HG03064 (cell line): ENCODE results near the gene WDPCP.
"Not testable (repeated sequence)": the region's sequence is repeated elsewhere in the genome, so short reads cannot be mapped to it uniquely, and the experiment has no call there.

Experiments
- ATAC-seq: cut with Tn5 transposase; IDR thresholded peaks from one replicate; pipeline ENCODE4 v1.9.1; 2021; ENCODE audit warnings: low read depth; ENCODE audit not compliant: unreplicated experiment

Gene WDPCP

DNA sequence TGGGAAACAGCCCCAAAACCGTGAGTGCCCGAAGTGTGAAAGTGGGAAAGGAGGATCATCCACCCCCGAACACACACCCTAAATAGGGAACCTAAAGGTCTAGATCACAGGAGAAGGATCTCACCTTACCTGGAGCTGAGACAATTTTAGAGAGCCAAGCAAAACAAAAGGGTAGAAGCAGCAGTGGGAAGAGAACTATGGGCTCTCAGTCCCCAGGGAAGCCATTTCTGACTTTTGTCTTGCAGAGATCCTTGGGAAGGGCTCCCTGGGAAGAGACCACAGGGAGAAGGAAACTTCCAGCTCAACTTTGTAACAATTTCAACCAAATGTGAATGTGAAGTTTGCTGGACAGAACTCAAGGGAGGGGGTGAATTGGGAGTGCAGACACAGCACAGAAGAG is 110.6 kb downstream of the WDPCP start:
- no peak for ATAC-seq

DNA sequence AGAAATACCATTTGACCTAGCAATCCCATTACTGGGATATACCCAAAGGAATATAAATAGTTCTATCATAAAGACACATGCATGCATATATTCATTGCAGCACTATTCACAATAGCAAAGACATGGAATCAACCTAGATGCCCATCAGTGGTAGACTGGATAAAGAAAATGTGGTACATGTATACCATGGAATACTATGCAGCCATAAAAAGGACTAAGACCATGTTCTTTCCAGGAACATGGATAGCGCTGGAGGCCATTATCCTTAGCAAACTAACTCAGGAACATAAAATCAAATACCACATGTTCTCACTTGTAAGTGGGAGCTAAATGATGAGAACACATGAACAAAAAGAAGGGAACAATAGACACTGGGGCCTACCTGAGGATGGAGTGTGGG is 119.0 kb downstream of the WDPCP start:
- not testable (repeated sequence) for ATAC-seq

- no peak for ATAC-seq
These were observed 122.6 kb downstream of the WDPCP start for GRCh38 chr2:63465633-63466032.

DNA sequence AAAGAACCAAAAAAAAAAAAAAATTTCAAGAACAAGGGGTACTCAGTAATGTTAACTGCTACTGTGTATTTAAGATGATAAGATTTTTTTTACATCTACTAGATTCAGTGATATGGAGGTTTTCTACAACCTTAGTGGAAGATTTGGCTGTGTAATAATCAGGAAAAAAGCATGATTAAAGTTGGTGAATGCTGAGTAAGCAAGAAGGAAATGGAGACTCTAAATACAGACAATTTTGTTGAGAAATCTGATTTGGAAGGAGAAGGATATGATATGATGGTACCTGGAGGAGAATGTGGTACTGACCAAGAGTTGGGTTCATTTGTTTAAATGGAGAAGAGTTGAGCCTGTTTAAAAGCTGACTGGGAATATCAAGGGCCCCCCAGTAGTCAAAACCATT is 125.1 kb downstream of the WDPCP start:
- no peak for ATAC-seq

GRCh38 chr2:63446658-63447057 is 141.6 kb downstream of the WDPCP start:
- ATAC-seq, result no peak

- ATAC-seq, result no peak
These were observed 143.6 kb downstream of the WDPCP start for GRCh38 chr2:63444565-63445288.

DNA sequence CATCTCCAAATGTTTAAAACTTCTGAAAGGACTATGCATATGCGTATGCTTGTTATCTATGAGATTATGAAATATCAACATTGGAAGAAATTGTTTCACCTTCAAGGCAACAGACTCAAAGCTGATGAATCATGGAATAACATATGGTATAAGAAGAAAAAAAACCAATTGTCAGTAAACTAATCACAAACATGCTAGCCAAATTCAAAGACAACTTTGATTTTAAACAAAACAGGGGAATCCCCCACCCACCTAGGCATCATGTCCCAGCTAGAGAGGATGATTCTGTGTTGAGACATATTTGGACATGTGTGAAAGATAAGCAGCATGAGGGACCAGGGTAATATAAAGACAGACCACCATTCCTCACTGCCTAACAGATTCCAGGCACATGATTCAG is 147.7 kb downstream of the WDPCP start:
- ATAC-seq, result no peak

DNA sequence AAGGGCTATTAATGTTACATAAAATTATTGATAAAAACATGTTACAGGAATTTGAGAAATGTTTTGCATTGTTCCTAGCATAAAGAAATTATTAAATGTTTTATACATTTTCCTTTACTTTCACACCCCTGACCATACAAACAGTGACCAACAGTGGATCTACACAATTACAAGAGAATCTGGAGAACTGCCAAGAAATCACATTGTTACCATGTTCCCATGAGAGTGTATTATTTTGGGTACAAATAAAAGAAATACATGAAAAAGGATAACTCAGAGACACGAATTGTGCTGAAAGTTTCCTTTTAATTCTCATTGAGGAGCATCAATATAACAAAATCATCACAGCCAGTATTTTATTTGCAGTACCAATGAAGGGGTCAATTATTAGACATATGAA is 150.1 kb downstream of the WDPCP start:
- no peak for ATAC-seq

- ATAC-seq, result no peak
These were observed 151.8 kb downstream of the WDPCP start for GRCh38 chr2:63436488-63436887.

DNA sequence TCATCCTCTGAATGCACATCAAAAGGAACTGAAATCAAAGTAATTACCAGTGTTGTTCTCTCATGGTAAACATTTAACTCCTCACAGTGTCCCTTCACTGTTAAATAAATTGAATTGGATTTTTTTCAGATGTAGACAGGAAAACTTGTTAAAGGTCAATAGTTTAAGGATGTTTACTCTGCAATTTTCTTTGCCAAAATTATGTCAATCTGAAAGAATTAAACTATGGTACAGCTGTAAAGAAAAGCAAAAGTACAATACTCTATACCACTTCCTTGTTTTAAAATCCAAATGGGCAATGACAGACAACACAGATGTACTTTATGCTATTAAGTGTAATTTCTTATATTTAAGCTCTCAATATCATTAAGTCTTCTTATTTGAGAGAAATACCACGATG is 153.2 kb downstream of the WDPCP start:
- no peak for ATAC-seq

DNA sequence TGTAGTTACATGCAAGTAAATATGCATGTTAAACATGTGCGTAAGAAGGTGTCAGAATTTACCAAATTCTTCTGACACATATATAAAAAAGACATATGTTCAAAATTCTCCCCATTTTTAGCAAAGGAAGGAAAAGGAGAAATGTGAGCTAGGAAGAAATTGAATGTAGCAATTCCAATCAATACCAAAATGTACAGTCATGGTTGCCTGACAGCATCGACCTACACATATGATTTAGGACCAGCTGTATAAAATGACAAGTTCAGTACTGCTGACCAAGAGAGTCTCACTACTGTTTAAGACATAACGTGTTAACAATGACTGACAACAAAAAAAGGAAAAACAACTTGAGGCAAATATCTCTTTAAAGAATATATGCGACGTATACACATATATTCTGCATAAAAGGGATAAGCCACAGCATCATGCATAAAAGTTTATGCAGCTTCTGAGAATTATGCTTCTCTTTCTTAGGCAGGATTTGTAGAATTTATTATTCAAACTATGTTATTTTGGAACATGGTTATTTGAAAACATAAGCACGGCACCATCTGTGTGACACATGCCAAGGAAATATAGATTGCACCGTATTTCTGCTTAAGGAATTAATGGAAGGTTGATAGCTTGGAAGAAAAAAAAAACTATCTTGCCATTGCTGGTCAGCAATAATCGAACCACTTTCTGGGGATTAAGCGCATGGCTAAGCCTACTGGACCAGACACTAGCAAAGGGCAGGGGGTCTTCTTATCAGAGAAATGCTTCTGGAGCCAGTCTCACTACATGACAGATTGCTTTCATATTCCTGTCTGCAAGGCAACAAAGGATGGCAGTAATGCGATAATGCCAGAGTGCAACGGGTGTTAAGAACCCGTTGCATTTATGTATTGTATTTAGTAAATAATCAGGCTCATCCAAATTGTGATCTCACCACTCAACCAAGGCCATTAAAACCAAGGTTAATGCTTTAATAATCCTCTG is 154.0 kb downstream of the WDPCP start:
- no peak for ATAC-seq

GRCh38 chr2:63432373-63432772 is 155.9 kb downstream of the WDPCP start:
- no peak for ATAC-seq

GRCh38 chr2:63425606-63426005 is 162.7 kb downstream of the WDPCP start:
- ATAC-seq, result no peak

DNA sequence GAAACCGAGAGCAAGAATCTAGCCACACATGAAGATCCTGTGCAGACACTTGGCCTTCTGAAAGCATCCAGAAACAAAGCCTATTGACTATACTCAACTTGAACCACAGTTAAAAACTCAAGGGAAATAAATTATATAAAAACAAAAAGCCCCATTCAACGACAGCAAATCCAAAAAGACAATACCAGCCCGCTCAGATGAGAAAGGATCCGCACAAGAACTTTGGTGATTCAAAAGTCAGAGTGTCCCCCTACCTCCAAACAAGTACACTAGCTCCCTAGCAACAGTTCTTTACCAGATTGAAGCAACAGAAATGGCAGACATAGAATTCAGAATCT is 163.2 kb downstream of the WDPCP start:
- ATAC-seq, result no peak

GRCh38 chr2:63424329-63425078 is 163.8 kb downstream of the WDPCP start:
- ATAC-seq, result no peak

GRCh38 chr2:63422556-63422955 is 165.7 kb downstream of the WDPCP start:
- no peak for ATAC-seq

DNA sequence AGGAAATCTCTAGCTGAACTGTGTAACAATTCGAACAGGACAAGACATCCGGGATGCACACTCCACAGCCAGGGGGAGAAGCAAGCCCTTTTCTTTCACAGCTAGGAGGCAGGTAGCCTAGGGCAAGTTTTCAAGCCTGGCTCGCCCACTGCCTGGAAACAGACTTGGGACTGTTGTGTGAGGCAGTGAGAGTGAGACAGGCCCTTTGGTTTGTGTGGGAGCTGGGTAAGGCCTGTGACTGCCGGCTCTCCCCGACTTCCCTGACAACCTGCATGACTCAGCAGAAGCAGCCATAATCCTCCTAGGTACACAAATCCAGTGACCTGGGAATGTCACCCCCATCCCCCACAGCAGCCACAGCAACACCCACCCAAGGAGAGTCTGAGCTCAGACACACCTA is 179.7 kb downstream of the WDPCP start:
- no peak for ATAC-seq

GRCh38 chr2:63406641-63407040 is 181.6 kb downstream of the WDPCP start:
- no peak for ATAC-seq

GRCh38 chr2:63403820-63404219 is 184.5 kb downstream of the WDPCP start:
- no peak for ATAC-seq

DNA sequence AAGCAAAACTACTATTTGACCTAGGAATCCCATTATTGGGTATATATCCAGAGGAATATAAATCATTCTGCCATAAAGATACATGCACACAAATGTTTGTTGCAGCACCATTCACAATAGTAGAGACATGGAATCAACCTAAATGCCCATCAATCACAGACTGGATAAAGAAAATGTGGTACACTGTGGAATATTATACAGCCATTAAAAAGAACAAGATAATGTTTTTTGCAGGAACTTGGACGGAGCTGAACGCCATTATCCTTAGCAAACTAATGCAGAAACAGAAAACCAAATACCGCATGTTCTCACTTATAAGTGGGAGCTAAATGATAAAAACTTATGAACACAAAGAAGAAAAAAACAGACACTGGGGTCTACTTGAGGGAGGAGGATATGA is 185.4 kb downstream of the WDPCP start:
- ATAC-seq, result not testable (repeated sequence)

DNA sequence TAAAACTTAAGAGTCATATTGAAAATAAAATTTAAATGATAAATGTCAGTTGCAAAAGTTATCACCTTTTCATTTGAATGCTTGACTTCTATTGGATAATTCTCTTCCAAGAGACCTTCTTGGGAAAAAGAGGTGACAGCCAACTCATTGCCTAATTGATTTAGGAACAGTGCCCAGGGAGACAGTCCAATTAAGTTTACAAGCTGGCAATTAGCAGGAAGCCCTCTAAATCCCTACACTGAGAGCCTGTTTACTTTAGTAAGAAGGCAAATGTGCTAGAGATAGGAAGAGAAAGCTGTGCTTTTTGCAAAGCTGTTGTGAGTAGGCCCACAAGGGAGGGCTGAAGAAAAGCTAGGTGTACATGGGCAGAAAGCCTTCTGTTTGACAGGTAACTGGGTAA is 189.1 kb downstream of the WDPCP start:
- ATAC-seq, result no peak
